ENCODE measurements around the gene NDST4.

The NDST4 gene

DNA sequence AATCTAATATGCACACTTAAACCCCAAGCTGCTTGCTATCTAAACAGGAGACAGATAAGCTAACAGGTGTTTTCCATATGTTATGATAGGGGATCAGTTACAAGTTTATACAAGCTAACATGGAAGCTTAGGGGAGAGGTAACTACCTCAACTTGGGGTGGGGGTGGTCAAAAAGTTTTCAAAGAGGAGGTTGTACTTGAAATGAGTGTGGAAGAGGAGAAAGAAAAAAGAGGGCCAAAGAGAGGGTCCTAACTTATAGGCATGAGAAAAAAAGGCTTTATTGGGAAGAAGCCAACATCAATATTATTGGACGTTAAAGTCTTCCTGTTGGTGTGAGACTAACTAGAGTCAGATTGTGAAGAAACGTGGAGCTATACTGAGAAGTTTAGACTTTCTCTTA lies 205.9 kb downstream of the NDST4 start:
- no peaks in the 10 kb centered on the region for H3K27me3 ChIP-seq (ENCODE audit: insufficient read depth, poor library complexity, severe bottlenecking)
- TF ChIP-seq, protein P1, sequence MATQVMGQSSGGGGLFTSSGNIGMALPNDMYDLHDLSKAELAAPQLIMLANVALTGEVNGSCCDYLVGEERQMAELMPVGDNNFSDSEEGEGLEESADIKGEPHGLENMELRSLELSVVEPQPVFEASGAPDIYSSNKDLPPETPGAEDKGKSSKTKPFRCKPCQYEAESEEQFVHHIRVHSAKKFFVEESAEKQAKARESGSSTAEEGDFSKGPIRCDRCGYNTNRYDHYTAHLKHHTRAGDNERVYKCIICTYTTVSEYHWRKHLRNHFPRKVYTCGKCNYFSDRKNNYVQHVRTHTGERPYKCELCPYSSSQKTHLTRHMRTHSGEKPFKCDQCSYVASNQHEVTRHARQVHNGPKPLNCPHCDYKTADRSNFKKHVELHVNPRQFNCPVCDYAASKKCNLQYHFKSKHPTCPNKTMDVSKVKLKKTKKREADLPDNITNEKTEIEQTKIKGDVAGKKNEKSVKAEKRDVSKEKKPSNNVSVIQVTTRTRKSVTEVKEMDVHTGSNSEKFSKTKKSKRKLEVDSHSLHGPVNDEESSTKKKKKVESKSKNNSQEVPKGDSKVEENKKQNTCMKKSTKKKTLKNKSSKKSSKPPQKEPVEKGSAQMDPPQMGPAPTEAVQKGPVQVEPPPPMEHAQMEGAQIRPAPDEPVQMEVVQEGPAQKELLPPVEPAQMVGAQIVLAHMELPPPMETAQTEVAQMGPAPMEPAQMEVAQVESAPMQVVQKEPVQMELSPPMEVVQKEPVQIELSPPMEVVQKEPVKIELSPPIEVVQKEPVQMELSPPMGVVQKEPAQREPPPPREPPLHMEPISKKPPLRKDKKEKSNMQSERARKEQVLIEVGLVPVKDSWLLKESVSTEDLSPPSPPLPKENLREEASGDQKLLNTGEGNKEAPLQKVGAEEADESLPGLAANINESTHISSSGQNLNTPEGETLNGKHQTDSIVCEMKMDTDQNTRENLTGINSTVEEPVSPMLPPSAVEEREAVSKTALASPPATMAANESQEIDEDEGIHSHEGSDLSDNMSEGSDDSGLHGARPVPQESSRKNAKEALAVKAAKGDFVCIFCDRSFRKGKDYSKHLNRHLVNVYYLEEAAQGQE (IDR thresholded peaks at IDR 0.05; ENCODE audit: insufficient replicate concordance, low read depth) = no peak
- TF ChIP-seq POLR2AphosphoS5 (IDR thresholded peaks at IDR 0.05; ENCODE audit: low read depth) (no peak), GABPA (IDR thresholded peaks at IDR 0.05; ENCODE audit: low read depth) (no peak), SPI1 (IDR thresholded peaks at IDR 0.05; ENCODE audit: borderline replicate concordance, low read depth) (no peak)
- TF ChIP-seq, protein P2, sequence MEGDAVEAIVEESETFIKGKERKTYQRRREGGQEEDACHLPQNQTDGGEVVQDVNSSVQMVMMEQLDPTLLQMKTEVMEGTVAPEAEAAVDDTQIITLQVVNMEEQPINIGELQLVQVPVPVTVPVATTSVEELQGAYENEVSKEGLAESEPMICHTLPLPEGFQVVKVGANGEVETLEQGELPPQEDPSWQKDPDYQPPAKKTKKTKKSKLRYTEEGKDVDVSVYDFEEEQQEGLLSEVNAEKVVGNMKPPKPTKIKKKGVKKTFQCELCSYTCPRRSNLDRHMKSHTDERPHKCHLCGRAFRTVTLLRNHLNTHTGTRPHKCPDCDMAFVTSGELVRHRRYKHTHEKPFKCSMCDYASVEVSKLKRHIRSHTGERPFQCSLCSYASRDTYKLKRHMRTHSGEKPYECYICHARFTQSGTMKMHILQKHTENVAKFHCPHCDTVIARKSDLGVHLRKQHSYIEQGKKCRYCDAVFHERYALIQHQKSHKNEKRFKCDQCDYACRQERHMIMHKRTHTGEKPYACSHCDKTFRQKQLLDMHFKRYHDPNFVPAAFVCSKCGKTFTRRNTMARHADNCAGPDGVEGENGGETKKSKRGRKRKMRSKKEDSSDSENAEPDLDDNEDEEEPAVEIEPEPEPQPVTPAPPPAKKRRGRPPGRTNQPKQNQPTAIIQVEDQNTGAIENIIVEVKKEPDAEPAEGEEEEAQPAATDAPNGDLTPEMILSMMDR (IDR thresholded peaks at IDR 0.05; ENCODE audit: insufficient read depth, low read length) = no peak
- no peak for DNase-seq (ENCODE audit: low read depth in 1 of 2, low spot score in 1 of 2)
- no peak overlapping the region for H3K27ac ChIP-seq (replicated peaks)
- H3K4me3 ChIP-seq (replicated peaks; ENCODE audit: insufficient read depth, low read length) = no peak overlapping the region

DNA sequence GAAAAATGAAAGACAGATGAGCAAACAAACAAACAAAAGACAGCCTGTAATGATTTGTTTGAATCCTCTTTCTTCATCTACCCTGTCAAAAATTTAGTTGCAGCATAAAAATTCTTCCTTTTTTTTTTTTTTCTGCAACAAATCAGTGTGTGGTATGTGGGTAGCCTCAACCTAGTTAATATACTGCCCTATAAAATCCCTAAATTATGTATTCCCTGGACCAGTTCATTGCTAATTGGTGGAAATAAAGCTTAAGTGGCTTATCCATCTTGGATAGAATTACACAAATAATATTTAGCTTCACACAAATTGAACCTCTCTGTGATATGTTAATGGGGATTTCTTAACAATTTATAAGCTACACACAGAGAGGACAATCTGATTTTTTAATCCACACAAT lies 208.4 kb downstream of the NDST4 start:
- H3K27me3 ChIP-seq (ENCODE audit: insufficient read depth, poor library complexity, severe bottlenecking) = no peaks in the 10 kb centered on the region
- TF ChIP-seq, protein P1 (IDR thresholded peaks at IDR 0.05; ENCODE audit: insufficient replicate concordance, low read depth) = no peak
- TF ChIP-seq, protein P2 (IDR thresholded peaks at IDR 0.05; ENCODE audit: insufficient read depth, low read length) = no peak
- no peak for TF ChIP-seq SPI1 (IDR thresholded peaks at IDR 0.05; ENCODE audit: borderline replicate concordance, low read depth)
- TF ChIP-seq POLR2AphosphoS5 (IDR thresholded peaks at IDR 0.05; ENCODE audit: low read depth) = no peak
- TF ChIP-seq GABPA (IDR thresholded peaks at IDR 0.05; ENCODE audit: low read depth) = no peak

DNA sequence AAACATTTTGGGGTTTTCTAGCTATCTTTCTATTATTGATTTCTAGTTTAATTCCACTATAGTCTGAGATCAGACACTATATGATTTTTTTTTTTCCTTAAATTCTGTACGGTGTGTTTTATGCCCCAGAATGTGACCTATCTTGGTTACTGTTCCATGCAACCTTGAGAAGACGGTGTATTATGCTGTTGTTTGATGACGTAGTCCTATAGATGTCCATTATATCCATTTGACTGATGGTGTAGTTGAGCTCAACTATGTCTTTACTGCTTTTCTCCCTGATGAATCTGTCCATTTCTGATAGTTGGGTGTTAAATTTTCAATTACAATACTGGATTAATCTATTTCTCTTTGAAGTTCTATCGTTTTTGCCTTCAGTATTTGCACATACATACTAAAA lies 212.5 kb downstream of the NDST4 start:
- no peak overlapping the region for H3K4me3 ChIP-seq (replicated peaks; ENCODE audit: insufficient read depth, low read length)
- TF ChIP-seq, protein P2 (IDR thresholded peaks at IDR 0.05; ENCODE audit: insufficient read depth, low read length) = no peak
- TF ChIP-seq, protein P1 (IDR thresholded peaks at IDR 0.05; ENCODE audit: insufficient replicate concordance, low read depth) = no peak
- TF ChIP-seq POLR2AphosphoS5 (IDR thresholded peaks at IDR 0.05; ENCODE audit: low read depth) (no peak), GABPA (IDR thresholded peaks at IDR 0.05; ENCODE audit: low read depth) (no peak), SPI1 (IDR thresholded peaks at IDR 0.05; ENCODE audit: borderline replicate concordance, low read depth) (no peak)
- DNase-seq (ENCODE audit: low read depth in 1 of 2, low spot score in 1 of 2) = no peak
- H3K27ac ChIP-seq (replicated peaks) = no peak overlapping the region
- H3K27me3 ChIP-seq (ENCODE audit: insufficient read depth, poor library complexity, severe bottlenecking) = no peaks in the 10 kb centered on the region

More for the DNA sequence above, 208.4 kb downstream of the NDST4 start:
- no peak overlapping the region for H3K27ac ChIP-seq (replicated peaks)
- H3K4me3 ChIP-seq (replicated peaks; ENCODE audit: insufficient read depth, low read length) = no peak overlapping the region
- DNase-seq (ENCODE audit: low read depth in 1 of 2, low spot score in 1 of 2) = no peak
